DMS153 treated with DMSO at 0.1 percent for 48 hours (cell line): ENCODE results near the gene WDR41.
"Not testable (repeated sequence)": the region's sequence is repeated elsewhere in the genome, so short reads cannot be mapped to it uniquely, and the experiment has no call there.

Source experiments
- DNase-seq: peaks from one replicate; lab custom pipeline; 2025; ENCODE audit not compliant: unreplicated experiment; lab: John Stamatoyannopoulos, UW

WDR41 gene

GRCh38 chr5:77409870-77410621 lies 82.1 kb downstream of the WDR41 start:
- DNase-seq, result no peak

- DNase-seq, result no peak
Observed at GRCh38 chr5:77407152-77407551, 85.0 kb downstream of the WDR41 start.

- no peak for DNase-seq
Observed at GRCh38 chr5:77402796-77403195, 89.3 kb downstream of the WDR41 start.

- DNase-seq, result no peak
Observed at GRCh38 chr5:77400645-77401044, 91.5 kb downstream of the WDR41 start.

GRCh38 chr5:77398896-77399295 lies 93.2 kb downstream of the WDR41 start:
- DNase-seq, result no peak

- no peak for DNase-seq
Observed at GRCh38 chr5:77398458-77398857, 93.7 kb downstream of the WDR41 start.

- no peak for DNase-seq
Observed at GRCh38 chr5:77397686-77398292, 94.3 kb downstream of the WDR41 start.

GRCh38 chr5:77396017-77396416 lies 96.1 kb downstream of the WDR41 start:
- no peak for DNase-seq

GRCh38 chr5:77394064-77394715 lies 97.9 kb downstream of the WDR41 start:
- no peak for DNase-seq

GRCh38 chr5:77391240-77391765 lies 100.8 kb downstream of the WDR41 start:
- DNase-seq, result no peak

- no peak for DNase-seq
Observed at GRCh38 chr5:77390795-77391194, 101.3 kb downstream of the WDR41 start.

GRCh38 chr5:77390221-77390620 lies 101.9 kb downstream of the WDR41 start:
- DNase-seq, result no peak

GRCh38 chr5:77389746-77390145 lies 102.4 kb downstream of the WDR41 start:
- no peak for DNase-seq

GRCh38 chr5:77386340-77386739 lies 105.8 kb downstream of the WDR41 start:
- not testable (repeated sequence) for DNase-seq

- not testable (repeated sequence) for DNase-seq
Observed at GRCh38 chr5:77383336-77383735, 108.8 kb downstream of the WDR41 start.
